ENCODE measurements around the gene NBAS. TPM values are rescaled to one million over a fixed set of nuclear protein-coding genes. Genes with fewer than 3 reads are reported as not detected.

The NBAS gene
- total and polyA plus RNA-seq, 9 of the 15 experiments (the other 6 are each of a cell fraction or from before 2014, with no cell fraction given): 15.3 to 94.4 (median 69.9) TPM

- no peak for TF ChIP-seq HNRNPK (IDR thresholded peaks at IDR 0.05; ENCODE audit: low read depth, low read length, poor library complexity, severe bottlenecking)
- no peak for TF ChIP-seq ARID2 (IDR thresholded peaks at IDR 0.05)
- TF ChIP-seq ZNF766 (CRISPR knock-in tag; conservative IDR thresholded peaks at IDR 0.05): 0 out of 2 replicates have a peak, but pooled peaks have one; percentile 33
- no peak for TF ChIP-seq ZNF696 (CRISPR knock-in tag; conservative IDR thresholded peaks at IDR 0.05)
- no peak for TF ChIP-seq STAT5B (CRISPR knock-in tag; IDR thresholded peaks at IDR 0.05)
- no peak for TF ChIP-seq ILK (tag; IDR thresholded peaks at IDR 0.05; ENCODE audit: borderline replicate concordance, low read depth)
- no peak for TF ChIP-seq ZNF561 (CRISPR knock-in tag; conservative IDR thresholded peaks at IDR 0.05)
- TF ChIP-seq NR2C1 (IDR thresholded peaks at IDR 0.05): peak; percentile 66
- peak; percentile 71 for TF ChIP-seq NR2C1 (tag; IDR thresholded peaks at IDR 0.05)
- peak; percentile 83 for TF ChIP-seq ZBTB33 (CRISPR knock-in tag; IDR thresholded peaks at IDR 0.05)
- TF ChIP-seq POLR2H (tag; IDR thresholded peaks at IDR 0.05; ENCODE audit: low read depth): peak; percentile 55
- no peak for TF ChIP-seq FOSL1 (tag; conservative IDR thresholded peaks at IDR 0.05)
- TF ChIP-seq TAF15 (IDR thresholded peaks at IDR 0.05; ENCODE audit: low read depth, low read length): no peak
- TF ChIP-seq LEF1 (IDR thresholded peaks at IDR 0.05): no peak
- TF ChIP-seq U2AF2 (optimal IDR thresholded peaks at IDR 0.05; ENCODE audit: low read depth, low read length): no peak
These were observed 30.7 kb upstream of the NBAS start, which contains the start of gene DDX1 (continued) for GRCh38 chr2:15591692-15592463.

Measured in K562 (cell line).